Stimulated activated memory B cell treated with anti-CD40 and anti-IgM and Interleukin-4, amounts not matched to agents 10 μg/mL and 1 μg/mL and 100 μg/mL, for 72 hours (primary cell): Measurements from ENCODE around the gene VPS16.
A peak's percentile ranks its signal among the peaks of the same experiment; 100 is the strongest.
"Not testable (repeated sequence)": the region's sequence is repeated elsewhere in the genome, so short reads cannot be mapped to it uniquely, and the experiment has no call there.

ENCODE experiments used
- ATAC-seq: fragments of 150-1000 bp; cut with Tn5 transposase; 2 replicates; pipeline ENCODE4 v1.10.0; 2021
- H3K27ac Mint-ChIP-seq: one replicate; pipeline ENCODE4 v1.8.0; 2022; ENCODE audit warnings: mild to moderate bottlenecking, mixed read lengths
- H3K27me3 Mint-ChIP-seq: one replicate; pipeline ENCODE4 v1.8.0; 2022; ENCODE audit warnings: mixed read lengths
- H3K36me3 Mint-ChIP-seq: one replicate; pipeline ENCODE4 v1.8.0; 2022; ENCODE audit warnings: mixed read lengths
- H3K4me1 Mint-ChIP-seq: one replicate; pipeline ENCODE4 v1.8.0; 2022; ENCODE audit warnings: mixed read lengths
- H3K4me3 Mint-ChIP-seq: one replicate; pipeline ENCODE4 v1.8.0; 2022; ENCODE audit warnings: mild to moderate bottlenecking, moderate library complexity, mixed read lengths
- H3K9me3 Mint-ChIP-seq: one replicate; pipeline ENCODE4 v1.8.0; 2022; ENCODE audit warnings: mixed read lengths

VPS16 gene

GRCh38 chr20:2888224-2888955 is 47.8 kb downstream of the VPS16 start:
- Mint-ChIP-seq H3K36me3 (peaks cover 15% of the 10 kb centered on the region), H3K27ac (no peak overlapping the region), H3K4me3 (no peak overlapping the region), H3K9me3 (no peaks in the 10 kb centered on the region), H3K27me3 (no peaks in the 10 kb centered on the region), H3K4me1 (peaks cover 69% of the 10 kb centered on the region)
- ATAC-seq = no peak

GRCh38 chr20:2889209-2889608 is 48.7 kb downstream of the VPS16 start:
- Mint-ChIP-seq H3K27ac (no peak overlapping the region), H3K4me3 (no peak overlapping the region), H3K4me1 (peaks cover 61% of the 10 kb centered on the region), H3K9me3 (no peaks in the 10 kb centered on the region), H3K36me3 (peaks cover 13% of the 10 kb centered on the region), H3K27me3 (no peaks in the 10 kb centered on the region)
- ATAC-seq = no peak

- no peaks in the 10 kb centered on the region for H3K9me3 Mint-ChIP-seq
- H3K27ac Mint-ChIP-seq = no peak overlapping the region
- H3K4me3 Mint-ChIP-seq = no peak overlapping the region
- no peaks in the 10 kb centered on the region for H3K27me3 Mint-ChIP-seq
- H3K4me1 Mint-ChIP-seq = peaks cover 56% of the 10 kb centered on the region
- no peak for ATAC-seq
- peaks cover 17% of the 10 kb centered on the region for H3K36me3 Mint-ChIP-seq
Observed at GRCh38 chr20:2889797-2890196, 49.3 kb downstream of the VPS16 start.

GRCh38 chr20:2890742-2891141 is 50.2 kb downstream of the VPS16 start:
- Mint-ChIP-seq H3K4me1 (peaks cover 46% of the 10 kb centered on the region), H3K9me3 (no peaks in the 10 kb centered on the region), H3K27me3 (no peaks in the 10 kb centered on the region), H3K4me3 (no peak overlapping the region), H3K36me3 (peaks cover 17% of the 10 kb centered on the region), H3K27ac (no peak overlapping the region)
- ATAC-seq = no peak

GRCh38 chr20:2891343-2891742 is 50.8 kb downstream of the VPS16 start:
- no peaks in the 10 kb centered on the region for H3K9me3 Mint-ChIP-seq
- peaks cover 18% of the 10 kb centered on the region for H3K36me3 Mint-ChIP-seq
- H3K4me1 Mint-ChIP-seq = peaks cover 44% of the 10 kb centered on the region
- no peak overlapping the region for H3K4me3 Mint-ChIP-seq
- no peaks in the 10 kb centered on the region for H3K27me3 Mint-ChIP-seq
- H3K27ac Mint-ChIP-seq = no peak overlapping the region
- ATAC-seq = no peak

GRCh38 chr20:2892376-2892775 is 51.8 kb downstream of the VPS16 start:
- Mint-ChIP-seq H3K9me3 (no peaks in the 10 kb centered on the region), H3K27ac (no peak overlapping the region), H3K27me3 (no peaks in the 10 kb centered on the region), H3K36me3 (peaks cover 24% of the 10 kb centered on the region), H3K4me1 (peaks cover 40% of the 10 kb centered on the region), H3K4me3 (no peak overlapping the region)
- ATAC-seq = no peak

GRCh38 chr20:2894221-2894620 is 53.7 kb downstream of the VPS16 start:
- no peak for ATAC-seq
- Mint-ChIP-seq H3K4me1 (peaks cover 28% of the 10 kb centered on the region), H3K27me3 (no peaks in the 10 kb centered on the region), H3K4me3 (no peak overlapping the region), H3K27ac (no peak overlapping the region), H3K9me3 (no peaks in the 10 kb centered on the region), H3K36me3 (peaks cover 24% of the 10 kb centered on the region)

GRCh38 chr20:2895154-2895553 is 54.6 kb downstream of the VPS16 start:
- H3K27me3 Mint-ChIP-seq, H3K27ac Mint-ChIP-seq, ATAC-seq, H3K9me3 Mint-ChIP-seq, H3K4me3 Mint-ChIP-seq: not testable (repeated sequence)
- H3K36me3 Mint-ChIP-seq = peaks cover 24% of the 10 kb centered on the region
- peaks cover 33% of the 10 kb centered on the region for H3K4me1 Mint-ChIP-seq

GRCh38 chr20:2899243-2899642 is 58.7 kb downstream of the VPS16 start:
- no peak overlapping the region for H3K27ac Mint-ChIP-seq
- no peaks in the 10 kb centered on the region for H3K9me3 Mint-ChIP-seq
- no peak for ATAC-seq
- H3K36me3 Mint-ChIP-seq = peaks cover 10% of the 10 kb centered on the region
- H3K27me3 Mint-ChIP-seq = no peaks in the 10 kb centered on the region
- peaks cover 29% of the 10 kb centered on the region for H3K4me1 Mint-ChIP-seq
- H3K4me3 Mint-ChIP-seq = no peak overlapping the region

- peak overlapping the region; percentile 66 for H3K27ac Mint-ChIP-seq
- no peaks in the 10 kb centered on the region for H3K27me3 Mint-ChIP-seq
- no peaks in the 10 kb centered on the region for H3K9me3 Mint-ChIP-seq
- H3K4me3 Mint-ChIP-seq = peak overlapping the region; percentile 19
- peaks cover 6% of the 10 kb centered on the region for H3K36me3 Mint-ChIP-seq
- H3K4me1 Mint-ChIP-seq = peaks cover 34% of the 10 kb centered on the region
- ATAC-seq = peak; percentile 64
Observed at GRCh38 chr20:2900845-2901592, 60.5 kb downstream of the VPS16 start.

GRCh38 chr20:2902291-2902690 is 61.7 kb downstream of the VPS16 start:
- no peak overlapping the region for H3K27ac Mint-ChIP-seq
- no peaks in the 10 kb centered on the region for H3K36me3 Mint-ChIP-seq
- no peak for ATAC-seq
- H3K4me1 Mint-ChIP-seq = peaks cover 34% of the 10 kb centered on the region
- no peaks in the 10 kb centered on the region for H3K9me3 Mint-ChIP-seq
- H3K4me3 Mint-ChIP-seq = no peak overlapping the region
- H3K27me3 Mint-ChIP-seq = no peaks in the 10 kb centered on the region

GRCh38 chr20:2902818-2903217 is 62.3 kb downstream of the VPS16 start:
- Mint-ChIP-seq H3K4me3 (no peak overlapping the region), H3K4me1 (peaks cover 34% of the 10 kb centered on the region), H3K27me3 (no peaks in the 10 kb centered on the region), H3K36me3 (no peaks in the 10 kb centered on the region), H3K9me3 (no peaks in the 10 kb centered on the region), H3K27ac (no peak overlapping the region)
- no peak for ATAC-seq

GRCh38 chr20:2903686-2904085 is 63.1 kb downstream of the VPS16 start:
- no peak overlapping the region for H3K4me3 Mint-ChIP-seq
- no peak overlapping the region for H3K27ac Mint-ChIP-seq
- H3K36me3 Mint-ChIP-seq = no peaks in the 10 kb centered on the region
- ATAC-seq = no peak
- peaks cover 34% of the 10 kb centered on the region for H3K4me1 Mint-ChIP-seq
- no peaks in the 10 kb centered on the region for H3K27me3 Mint-ChIP-seq
- H3K9me3 Mint-ChIP-seq = no peaks in the 10 kb centered on the region

GRCh38 chr20:2907519-2907918 is 67.0 kb downstream of the VPS16 start:
- no peak for ATAC-seq
- H3K27me3 Mint-ChIP-seq = no peaks in the 10 kb centered on the region
- no peak overlapping the region for H3K4me3 Mint-ChIP-seq
- peaks cover 6% of the 10 kb centered on the region for H3K4me1 Mint-ChIP-seq
- H3K9me3 Mint-ChIP-seq = no peaks in the 10 kb centered on the region
- no peak overlapping the region for H3K27ac Mint-ChIP-seq
- H3K36me3 Mint-ChIP-seq = no peaks in the 10 kb centered on the region

GRCh38 chr20:2909953-2910352 is 69.4 kb downstream of the VPS16 start:
- no peak overlapping the region for H3K4me3 Mint-ChIP-seq
- H3K27me3 Mint-ChIP-seq = no peaks in the 10 kb centered on the region
- H3K27ac Mint-ChIP-seq = no peak overlapping the region
- no peak for ATAC-seq
- no peaks in the 10 kb centered on the region for H3K36me3 Mint-ChIP-seq
- peaks cover 5% of the 10 kb centered on the region for H3K4me1 Mint-ChIP-seq
- no peaks in the 10 kb centered on the region for H3K9me3 Mint-ChIP-seq

- Mint-ChIP-seq H3K27me3 (no peaks in the 10 kb centered on the region), H3K36me3 (no peaks in the 10 kb centered on the region), H3K4me1 (peaks cover 5% of the 10 kb centered on the region), H3K9me3 (no peaks in the 10 kb centered on the region), H3K27ac (no peak overlapping the region), H3K4me3 (no peak overlapping the region)
- ATAC-seq = no peak
Observed at GRCh38 chr20:2911200-2911599, 70.7 kb downstream of the VPS16 start.
